ENCODE data around the gene EFNB1. TPM values are rescaled to one million over a fixed set of nuclear protein-coding genes. Genes with fewer than 3 reads are reported as not detected.
A peak's percentile ranks its signal among the peaks of the same experiment; 100 is the strongest.
"Not testable (repeated sequence)": the region's sequence is repeated elsewhere in the genome, so short reads cannot be mapped to it uniquely, and the experiment has no call there.

The EFNB1 gene
- polyA plus RNA-seq (90.3 to 137 TPM (median 120 TPM) in 3 replicates), polyA minus RNA-seq (86.4 to 129 TPM (median 110 TPM) in 3 replicates)
- polyA plus RNA-seq (2011; ENCODE audit: low read depth), result 35.3 TPM
- 46.6 and 79.5 TPM in 2 replicates for polyA plus RNA-seq (2011; cell fraction: cytosol; rRNA removed)
- polyA plus RNA-seq (2011; cell fraction: nucleus; rRNA removed), result 147 and 197 TPM in 2 replicates
- polyA plus RNA-seq (2012; ENCODE audit: low replicate concordance), result 59.0 and 122 TPM in 2 replicates
- polyA minus RNA-seq (2011; cell fraction: cytosol; rRNA and poly(A)+ RNA removed), result 140 TPM
- polyA minus RNA-seq (2011; cell fraction: nucleus; rRNA and poly(A)+ RNA removed), result 173 and 187 TPM in 2 replicates

DNA sequence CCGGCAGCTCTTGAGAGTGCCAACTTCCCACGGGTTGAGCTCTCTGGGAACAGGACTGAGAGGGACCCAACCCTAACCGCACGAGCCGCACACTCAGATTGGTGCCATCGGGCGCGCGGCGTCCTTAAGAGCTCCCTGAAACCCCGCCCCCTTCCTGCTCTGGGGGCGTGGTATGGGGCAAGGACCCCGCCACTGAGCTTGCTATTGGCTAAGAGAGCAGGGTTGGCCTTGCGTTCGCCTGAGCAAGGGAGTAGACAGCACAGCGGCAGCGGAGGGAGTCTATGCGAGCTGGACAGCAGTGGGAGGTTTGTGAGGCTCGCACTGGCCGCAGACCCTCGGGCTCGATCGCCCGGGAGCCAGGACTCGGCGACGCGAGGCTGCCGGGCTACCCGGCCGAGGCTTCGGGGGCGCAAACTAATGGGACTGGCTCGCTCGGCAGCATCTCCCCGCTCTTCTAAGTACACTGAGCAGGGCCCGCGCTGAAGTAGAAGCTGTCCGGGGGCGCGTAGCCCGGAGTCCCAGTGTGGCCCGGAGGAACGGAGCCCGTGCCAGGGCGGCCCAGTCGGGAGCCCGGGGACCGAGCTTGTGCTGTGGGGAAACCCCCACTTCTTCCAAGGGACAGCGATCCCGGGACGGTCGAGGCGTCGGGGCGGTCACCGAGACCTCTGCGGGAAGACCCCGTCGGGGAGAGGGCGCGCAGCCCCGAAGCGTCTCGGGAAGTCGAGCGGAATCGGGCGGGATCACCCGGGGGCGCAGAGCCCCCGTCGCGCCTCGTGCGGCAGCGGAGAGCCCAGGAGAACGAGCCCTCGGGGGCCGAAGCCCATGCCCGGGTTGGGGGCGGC lies at the start of gene EFNB1:
Gene EFNB1, plus strand, starts transcription at position 282 of the 842 bp plus-strand sequence. CDS start 756 bp downstream, outside the sequence.
- Histone ChIP-seq H2AFZ (ENCODE audit: control insufficient read depth, low read length) (no peak within 1 kb of the TSS), H3K4me2 (ENCODE audit: control insufficient read depth, extremely low read depth, insufficient read depth, low read depth, low read length) (peak within 1 kb of the TSS; percentile 78), H3K27ac (ENCODE audit: control insufficient read depth, insufficient read depth, low read length) (peak within 1 kb of the TSS; percentile 92), H3K27me3 (ENCODE audit: control insufficient read depth, extremely low read depth, insufficient read depth, low read length) (no peaks in the 10 kb centered on the region), H3K79me2 (ENCODE audit: control insufficient read depth, insufficient read depth, low read length) (peaks cover 53% of the 10 kb centered on the region), H3K4me3 (ENCODE audit: control insufficient read depth in 2 of 3, extremely low read depth in 1 of 3, insufficient read depth in 2 of 3, low read depth in 1 of 3, low read length in 3 of 3) (peak within 1 kb of the TSS; percentile 68 to 86 (median 70)), H3K36me3 (ENCODE audit: control insufficient read depth in 2 of 2, extremely low read depth in 1 of 2, insufficient read depth in 2 of 2, low read length in 2 of 2) (peaks cover 1 to 3% of the 10 kb centered on the region in 2 experiments), H3K9me1 (ENCODE audit: control insufficient read depth, extremely low read depth, insufficient read depth, low read length) (no peaks in the 10 kb centered on the region), H3K9me3 (ENCODE audit: control insufficient read depth, low read depth, low read length) (no peaks in the 10 kb centered on the region), H3K9ac (ENCODE audit: control insufficient read depth, extremely low read depth, insufficient read depth, low read length) (peak within 1 kb of the TSS; percentile 81), H4K20me1 (ENCODE audit: control insufficient read depth, extremely low read depth, insufficient read depth, low read length) (peaks cover 6% of the 10 kb centered on the region), H3K4me1 (ENCODE audit: control insufficient read depth, extremely low read depth, insufficient read depth, low read length) (peaks cover 20% of the 10 kb centered on the region)
- DNase-seq (ENCODE audit: low read depth, low spot score), result peak; percentile 80
- dilution Hi-C loops (cut with MboI; ENCODE audit: extremely low pct_ligation_motif_present, low sequenced_read_pairs), result no loop called here
- no peak for FAIRE-seq
- no peak for TF ChIP-seq CTCF (optimal IDR thresholded peaks at IDR 0.05 in 1 of 3, IDR thresholded peaks at IDR 0.05 in 1 of 3, conservative IDR thresholded peaks at IDR 0.05 in 1 of 3; ENCODE audit: extremely low read depth in 1 of 3, insufficient read depth in 2 of 3, low read length in 3 of 3)
- no peak for TF ChIP-seq EZH2 (IDR thresholded peaks at IDR 0.05; ENCODE audit: low read length)

DNA sequence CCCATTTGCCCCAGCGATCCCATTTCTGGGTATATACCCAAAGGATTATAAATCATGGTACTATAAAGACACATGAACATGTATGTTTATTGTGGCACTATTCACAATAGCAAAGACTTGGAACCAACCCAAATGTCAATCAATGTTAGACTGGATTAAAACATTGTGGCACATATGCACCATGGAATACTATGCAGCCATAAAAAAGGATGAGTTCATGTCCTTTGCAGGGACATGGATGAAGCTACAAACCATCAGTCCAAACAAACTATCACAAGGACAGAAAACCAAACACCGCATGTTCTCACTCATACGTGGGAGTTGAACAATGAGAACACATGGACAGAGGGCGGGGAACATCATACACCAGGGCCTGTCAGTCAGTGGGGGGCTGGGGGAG lies 47.5 kb upstream of the EFNB1 start:
- H3K4me2 ChIP-seq (ENCODE audit: control insufficient read depth, extremely low read depth, insufficient read depth, low read depth, low read length); FAIRE-seq; H3K9ac ChIP-seq (ENCODE audit: control insufficient read depth, extremely low read depth, insufficient read depth, low read length); H3K79me2 ChIP-seq (ENCODE audit: control insufficient read depth, insufficient read depth, low read length); H3K4me3 ChIP-seq (ENCODE audit: control insufficient read depth in 2 of 3, extremely low read depth in 1 of 3, insufficient read depth in 2 of 3, low read depth in 1 of 3, low read length in 3 of 3); H3K9me3 ChIP-seq (ENCODE audit: control insufficient read depth, low read depth, low read length); H3K27ac ChIP-seq (ENCODE audit: control insufficient read depth, insufficient read depth, low read length); H3K36me3 ChIP-seq (ENCODE audit: control insufficient read depth in 2 of 2, extremely low read depth in 1 of 2, insufficient read depth in 2 of 2, low read length in 2 of 2); H3K9me1 ChIP-seq (ENCODE audit: control insufficient read depth, extremely low read depth, insufficient read depth, low read length); H4K20me1 ChIP-seq (ENCODE audit: control insufficient read depth, extremely low read depth, insufficient read depth, low read length); H3K27me3 ChIP-seq (ENCODE audit: control insufficient read depth, extremely low read depth, insufficient read depth, low read length); H3K4me1 ChIP-seq (ENCODE audit: control insufficient read depth, extremely low read depth, insufficient read depth, low read length); DNase-seq (ENCODE audit: low read depth, low spot score); H2AFZ ChIP-seq (ENCODE audit: control insufficient read depth, low read length); dilution Hi-C loops (cut with MboI; ENCODE audit: extremely low pct_ligation_motif_present, low sequenced_read_pairs): not testable (repeated sequence)
